ENCODE measurements around the gene DNM1. TPM values are rescaled to one million over a fixed set of nuclear protein-coding genes. Genes with fewer than 3 reads are reported as not detected.
A peak's percentile ranks its signal among the peaks of the same experiment; 100 is the strongest.

Gene DNM1
- total RNA-seq, 6 donors from 2014 or later, result 1.4 to 17.8 (median 7.9) TPM

DNA sequence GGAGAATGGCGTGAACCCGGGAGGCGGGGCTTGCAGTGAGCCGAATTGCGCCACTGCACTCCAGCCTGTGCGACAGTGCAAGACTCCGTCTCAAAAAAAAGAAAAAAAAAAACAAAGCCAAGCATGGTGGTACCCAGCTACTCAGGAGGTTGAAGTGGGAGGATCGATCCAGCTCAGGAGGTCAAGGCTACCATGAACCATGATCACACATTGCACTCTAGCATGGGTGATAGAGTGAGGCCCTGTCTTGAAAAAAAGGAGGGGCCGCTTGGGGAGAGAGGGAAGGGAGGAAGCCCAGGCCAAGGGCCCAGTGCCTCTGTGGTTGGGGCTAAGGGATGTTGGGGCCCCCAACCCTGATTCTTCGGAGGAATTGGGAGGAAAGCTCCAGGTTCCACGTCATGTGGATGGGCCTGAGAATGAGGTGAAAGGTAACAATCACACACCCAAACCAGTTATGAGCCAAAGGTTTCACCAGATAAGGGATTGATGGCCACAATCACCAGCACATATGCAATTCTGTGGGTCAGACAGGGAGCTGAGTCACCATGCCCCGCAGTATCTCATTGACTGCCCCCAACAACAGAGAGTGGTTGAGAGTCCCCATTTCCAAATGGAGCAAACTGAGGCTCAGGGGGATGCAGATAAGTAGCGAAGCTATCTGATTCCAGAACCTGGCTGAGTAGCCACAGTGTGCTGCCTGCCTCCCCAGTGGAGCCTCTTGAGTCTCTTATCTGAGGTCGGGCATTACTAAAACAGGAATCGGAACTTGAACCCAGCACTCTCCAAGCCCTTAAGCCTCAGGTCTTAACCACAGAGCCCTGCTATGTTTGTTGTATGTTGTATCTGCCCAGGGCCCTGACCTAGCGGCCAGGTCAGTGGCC is 93.4 kb downstream of the DNM1 start:
- ATAC-seq (ENCODE audit: low FRiP score in 2 of 2) (no peak), DNase-seq (no peak)
- Histone ChIP-seq H3K27me3 (no peaks in the 10 kb centered on the region), H3K27ac (no peak overlapping the region), H3K4me3 (no peak overlapping the region), H3K36me3 (peaks cover 0 to 5% (median 0%) of the 10 kb centered on the region in 4 donors), H3K9me3 (no peaks in the 10 kb centered on the region), H3K4me1 (peaks cover 0 to 7% (median 6%) of the 10 kb centered on the region in 4 donors)
- 91% methylated on average over 14 to 16 of the region's 16 CpGs for WGBS, 2 donors
- TF ChIP-seq POLR2A (IDR thresholded peaks at IDR 0.05) (no peak), EP300 (IDR thresholded peaks at IDR 0.05) (no peak), POLR2AphosphoS5 (IDR thresholded peaks at IDR 0.05) (no peak)
- TF ChIP-seq, protein P1, sequence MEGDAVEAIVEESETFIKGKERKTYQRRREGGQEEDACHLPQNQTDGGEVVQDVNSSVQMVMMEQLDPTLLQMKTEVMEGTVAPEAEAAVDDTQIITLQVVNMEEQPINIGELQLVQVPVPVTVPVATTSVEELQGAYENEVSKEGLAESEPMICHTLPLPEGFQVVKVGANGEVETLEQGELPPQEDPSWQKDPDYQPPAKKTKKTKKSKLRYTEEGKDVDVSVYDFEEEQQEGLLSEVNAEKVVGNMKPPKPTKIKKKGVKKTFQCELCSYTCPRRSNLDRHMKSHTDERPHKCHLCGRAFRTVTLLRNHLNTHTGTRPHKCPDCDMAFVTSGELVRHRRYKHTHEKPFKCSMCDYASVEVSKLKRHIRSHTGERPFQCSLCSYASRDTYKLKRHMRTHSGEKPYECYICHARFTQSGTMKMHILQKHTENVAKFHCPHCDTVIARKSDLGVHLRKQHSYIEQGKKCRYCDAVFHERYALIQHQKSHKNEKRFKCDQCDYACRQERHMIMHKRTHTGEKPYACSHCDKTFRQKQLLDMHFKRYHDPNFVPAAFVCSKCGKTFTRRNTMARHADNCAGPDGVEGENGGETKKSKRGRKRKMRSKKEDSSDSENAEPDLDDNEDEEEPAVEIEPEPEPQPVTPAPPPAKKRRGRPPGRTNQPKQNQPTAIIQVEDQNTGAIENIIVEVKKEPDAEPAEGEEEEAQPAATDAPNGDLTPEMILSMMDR (IDR thresholded peaks at IDR 0.05), result no peak

DNA sequence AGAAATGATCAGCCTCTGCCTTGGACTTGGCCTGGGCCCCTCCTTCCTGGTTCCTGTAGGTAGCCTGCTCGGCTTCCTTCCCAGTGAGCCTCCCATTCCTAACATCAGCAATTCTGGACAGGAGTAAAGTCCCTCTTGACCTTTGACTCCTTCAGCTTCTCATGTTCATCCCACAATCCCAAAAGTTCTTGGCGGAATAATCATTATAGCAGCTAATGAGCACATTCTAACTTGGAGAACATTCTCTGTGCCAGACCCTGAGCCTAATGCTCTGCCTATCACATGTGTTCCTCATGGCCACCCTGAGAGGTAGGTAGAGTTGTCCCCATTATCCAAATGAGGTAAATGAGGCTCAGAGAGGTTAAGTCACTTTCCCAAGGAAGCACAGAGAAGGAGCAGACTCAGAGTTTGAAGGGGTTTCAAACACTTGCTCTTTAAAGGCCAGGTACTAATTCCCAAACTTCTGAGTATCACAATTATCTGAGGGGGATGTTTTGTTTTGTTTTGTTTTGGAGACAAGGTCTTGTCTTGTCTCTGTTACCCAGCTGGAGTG is 94.1 kb downstream of the DNM1 start:
- TF ChIP-seq EP300 (IDR thresholded peaks at IDR 0.05), result no peak
- TF ChIP-seq, protein P1 (IDR thresholded peaks at IDR 0.05), result no peak
- TF ChIP-seq POLR2A (IDR thresholded peaks at IDR 0.05), result no peak
- WGBS, 2 donors, result 90 to 100% methylated on average over 2 of the region's 2 CpGs
- ATAC-seq (ENCODE audit: low FRiP score in 2 of 2) (no peak), DNase-seq (no peak)
- H3K27me3 ChIP-seq, result no peaks in the 10 kb centered on the region
- H3K27ac ChIP-seq, result no peak overlapping the region
- peaks cover 0 to 7% (median 6%) of the 10 kb centered on the region in 4 donors for H3K4me1 ChIP-seq
- H3K4me3 ChIP-seq, result no peak overlapping the region
- H3K36me3 ChIP-seq, result peaks cover 0 to 5% (median 0%) of the 10 kb centered on the region in 4 donors
- no peaks in the 10 kb centered on the region for H3K9me3 ChIP-seq

DNA sequence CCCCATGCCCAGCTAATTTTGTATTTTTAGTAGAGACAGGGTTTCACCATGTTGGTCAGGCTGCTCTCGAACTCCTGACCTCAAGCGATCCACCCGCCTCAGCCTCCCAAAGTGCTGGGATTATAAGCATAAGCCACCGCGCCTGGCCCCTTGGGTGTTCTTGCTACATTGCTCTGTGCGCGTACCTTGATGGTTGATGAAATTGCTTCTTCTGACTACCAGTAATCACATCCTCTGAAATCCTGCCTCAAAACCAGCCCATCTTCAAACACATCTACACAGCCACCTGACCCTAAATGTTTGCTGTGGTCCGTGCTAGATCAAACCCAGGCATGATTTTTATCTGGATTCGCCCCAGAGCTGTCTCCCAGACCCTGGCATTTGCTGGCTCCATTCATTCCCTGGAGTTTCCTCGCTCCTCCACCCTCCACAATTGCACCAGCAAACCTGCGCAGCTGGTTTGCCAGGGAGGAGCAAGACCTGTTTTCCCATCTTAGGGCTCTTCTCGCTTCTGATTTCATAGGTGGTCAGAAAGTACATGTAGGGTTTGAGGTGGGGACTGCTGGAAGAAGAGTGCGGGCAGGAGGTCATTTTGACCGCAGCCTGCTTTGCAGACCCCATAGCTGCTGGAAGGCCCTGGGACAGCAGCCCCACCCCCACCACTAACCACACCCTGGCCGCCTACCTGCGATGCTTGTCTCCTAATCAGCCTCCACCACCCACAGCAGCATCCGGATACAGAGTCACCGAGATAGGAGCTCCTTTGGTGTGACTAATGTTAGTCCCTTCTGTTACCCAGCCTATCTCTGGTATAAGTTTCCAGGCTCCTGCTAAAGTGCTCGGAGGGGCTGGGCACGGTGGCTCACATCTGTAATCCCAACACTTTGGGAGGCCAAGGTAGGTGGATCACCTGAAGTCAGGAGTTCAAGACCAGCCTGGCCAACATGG is 95.6 kb downstream of the DNM1 start:
- H3K4me3 ChIP-seq, result no peak overlapping the region
- H3K4me1 ChIP-seq, result peaks cover 0 to 7% (median 6%) of the 10 kb centered on the region in 4 donors
- H3K9me3 ChIP-seq, result no peaks in the 10 kb centered on the region
- DNase-seq, result no peak
- H3K27ac ChIP-seq, result no peak overlapping the region
- ATAC-seq (ENCODE audit: low FRiP score in 2 of 2), result no peak
- H3K27me3 ChIP-seq, result no peaks in the 10 kb centered on the region
- TF ChIP-seq, protein P1 (IDR thresholded peaks at IDR 0.05), result no peak
- TF ChIP-seq POLR2A (IDR thresholded peaks at IDR 0.05) (no peak), EP300 (IDR thresholded peaks at IDR 0.05) (no peak), POLR2AphosphoS5 (IDR thresholded peaks at IDR 0.05) (no peak)
- H3K36me3 ChIP-seq, result peaks cover 0 to 3% (median 0%) of the 10 kb centered on the region in 4 donors
- 90 to 93% methylated on average over 16 to 20 of the region's 20 CpGs for WGBS, 2 donors

DNA sequence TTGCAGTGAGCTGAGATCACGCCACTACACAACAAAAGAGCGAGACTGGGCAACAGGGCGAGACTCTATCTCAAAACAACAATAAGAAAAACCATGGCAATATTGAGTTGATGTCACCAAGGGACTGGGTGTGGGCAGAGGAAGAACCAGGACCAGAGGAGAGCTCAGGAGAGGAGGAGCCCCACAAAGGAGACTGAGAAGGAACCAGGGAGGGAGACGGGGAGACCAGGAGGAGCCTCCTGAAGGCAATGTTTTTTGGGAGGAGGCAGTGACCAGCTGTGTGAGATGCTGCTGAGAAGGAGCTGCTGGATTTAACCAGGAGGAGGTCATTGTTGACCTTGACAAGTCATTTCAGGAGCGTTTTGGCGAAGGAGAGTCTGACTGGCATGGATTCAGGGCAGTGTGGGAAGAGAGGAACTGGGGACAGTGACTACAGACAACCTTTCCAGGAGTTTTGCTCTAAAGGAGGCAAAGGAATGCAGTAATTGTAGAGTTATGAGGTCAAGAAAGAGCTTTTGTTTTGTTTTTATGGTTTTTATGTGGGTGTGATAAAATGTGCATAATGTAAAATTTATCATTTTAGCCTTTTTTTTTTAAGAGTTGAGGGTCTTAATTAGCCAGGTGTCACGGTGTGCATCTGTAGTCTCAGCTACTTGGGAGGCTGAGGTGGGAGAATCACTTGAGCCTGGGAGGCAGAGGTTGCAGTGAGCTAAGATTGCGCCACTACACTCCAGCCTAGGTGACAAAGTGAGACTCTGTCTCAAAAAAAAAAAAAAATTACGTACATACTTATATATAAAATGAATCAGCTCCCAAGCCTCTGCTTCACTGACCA is 101.2 kb downstream of the DNM1 start:
- TF ChIP-seq POLR2AphosphoS5 (IDR thresholded peaks at IDR 0.05) (no peak), POLR2A (IDR thresholded peaks at IDR 0.05) (no peak), EP300 (IDR thresholded peaks at IDR 0.05) (no peak)
- TF ChIP-seq, protein P1 (IDR thresholded peaks at IDR 0.05), result no peak
- H3K9me3 ChIP-seq, result no peaks in the 10 kb centered on the region
- 86 to 88% methylated on average over 9 of the region's 9 CpGs for WGBS, 2 donors
- peaks cover 0 to 18% (median 10%) of the 10 kb centered on the region in 4 donors for H3K36me3 ChIP-seq
- no peak overlapping the region for H3K4me3 ChIP-seq
- no peak overlapping the region for H3K27ac ChIP-seq
- H3K27me3 ChIP-seq, result no peaks in the 10 kb centered on the region
- DNase-seq, result no peak
- H3K4me1 ChIP-seq, result peaks cover 0 to 4% (median 0%) of the 10 kb centered on the region in 4 donors
- ATAC-seq (ENCODE audit: low FRiP score in 2 of 2), result peak in 1 of 2 donors; percentile 67
